Memory B cell (primary cell): ENCODE data around the gene ZCWPW1.
"Not testable (repeated sequence)": the region's sequence is repeated elsewhere in the genome, so short reads cannot be mapped to it uniquely, and the experiment has no call there.

Source experiments
- ATAC-seq: fragments of 150-1000 bp; cut with Tn5 transposase; 2 replicates; pipeline ENCODE4 v1.10.0; 2021; ENCODE audit warnings: low read depth, mild to moderate bottlenecking, moderate library complexity
- DNase-seq, 2 donors: peaks; one replicate each; pipeline ENCODE4 v3.0.0; 2022; ENCODE audit warnings: low spot score in 2 of 2
- H3K27ac Mint-ChIP-seq: one replicate; pipeline ENCODE4 v1.8.0; 2022; ENCODE audit warnings: mild to moderate bottlenecking, moderate library complexity, mixed read lengths
- H3K27me3 Mint-ChIP-seq: one replicate; pipeline ENCODE4 v1.8.0; 2022; ENCODE audit warnings: mixed read lengths
- H3K36me3 Mint-ChIP-seq: one replicate; pipeline ENCODE4 v1.8.0; 2022; ENCODE audit warnings: mild to moderate bottlenecking, mixed read lengths
- H3K4me1 Mint-ChIP-seq: one replicate; pipeline ENCODE4 v1.8.0; 2022; ENCODE audit warnings: mixed read lengths
- H3K4me3 Mint-ChIP-seq: one replicate; pipeline ENCODE4 v1.8.0; 2022; ENCODE audit warnings: mild to moderate bottlenecking, moderate library complexity, mixed read lengths
- H3K9me3 Mint-ChIP-seq: one replicate; pipeline ENCODE4 v1.8.0; 2022; ENCODE audit warnings: mixed read lengths

ZCWPW1 gene

DNA sequence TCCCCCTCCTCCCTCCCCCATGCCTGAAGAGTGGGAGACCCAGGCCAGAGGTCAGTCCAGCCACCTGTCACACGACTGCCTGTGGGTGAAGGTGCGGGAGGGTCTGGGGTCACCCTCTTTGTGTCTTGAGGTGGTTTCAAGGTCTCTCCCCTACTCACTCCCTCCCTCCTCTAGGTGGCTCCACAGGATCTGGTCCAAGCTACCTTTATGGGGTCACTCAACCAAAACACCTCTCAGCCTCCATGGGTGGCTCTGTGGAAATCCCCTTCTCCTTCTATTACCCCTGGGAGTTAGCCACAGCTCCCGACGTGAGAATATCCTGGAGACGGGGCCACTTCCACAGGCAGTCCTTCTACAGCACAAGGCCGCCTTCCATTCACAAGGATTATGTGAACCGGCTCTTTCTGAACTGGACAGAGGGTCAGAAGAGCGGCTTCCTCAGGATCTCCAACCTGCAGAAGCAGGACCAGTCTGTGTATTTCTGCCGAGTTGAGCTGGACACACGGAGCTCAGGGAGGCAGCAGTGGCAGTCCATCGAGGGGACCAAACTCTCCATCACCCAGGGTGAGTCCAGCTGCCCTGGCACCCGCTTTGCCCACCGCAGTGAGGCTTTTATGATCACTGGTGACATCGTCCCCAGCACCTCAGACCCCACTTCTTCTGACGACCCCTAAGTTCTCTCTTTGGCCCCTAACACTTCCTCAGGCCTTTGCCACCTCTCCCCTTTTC, 54.5 kb downstream of the ZCWPW1 start:
- peak overlapping the region; percentile 64 for H3K4me3 Mint-ChIP-seq
- H3K27ac Mint-ChIP-seq: peak overlapping the region; percentile 89
- ATAC-seq: peak; percentile 12
- not testable (repeated sequence) for H3K36me3 Mint-ChIP-seq, H3K27me3 Mint-ChIP-seq, DNase-seq, H3K9me3 Mint-ChIP-seq
- peaks cover 26% of the 10 kb centered on the region for H3K4me1 Mint-ChIP-seq

DNA sequence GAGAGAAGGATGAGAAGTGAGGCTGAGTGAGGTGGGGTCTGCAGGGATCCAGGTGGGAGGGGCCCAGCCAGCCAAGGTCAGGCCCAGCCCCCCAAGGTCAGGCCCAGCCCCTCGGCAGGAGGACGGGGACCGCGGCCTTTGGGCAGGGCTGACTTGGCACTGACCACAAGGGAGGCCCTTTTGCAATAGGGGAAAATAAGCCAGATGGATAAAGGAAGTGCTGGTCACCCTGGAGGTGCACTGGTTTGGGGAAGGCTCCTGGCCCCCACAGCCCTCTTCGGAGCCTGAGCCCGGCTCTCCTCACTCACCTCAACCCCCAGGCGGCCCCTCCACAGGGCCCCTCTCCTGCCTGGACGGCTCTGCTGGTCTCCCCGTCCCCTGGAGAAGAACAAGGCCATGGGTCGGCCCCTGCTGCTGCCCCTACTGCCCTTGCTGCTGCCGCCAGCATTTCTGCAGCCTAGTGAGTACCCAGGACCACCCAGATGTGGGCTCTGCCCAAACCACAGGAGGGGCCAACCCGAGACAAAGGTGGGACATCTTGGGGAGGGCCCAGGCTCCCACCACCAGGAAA, 55.2 kb downstream of the ZCWPW1 start, which contains the start of gene PILRA:
Gene PILRA (plus strand): TSS at position 227 of the 571 bp plus-strand sequence. CDS start 170 bp downstream, at position 397.
- Mint-ChIP-seq H3K9me3 (no peaks in the 10 kb centered on the region), H3K27ac (peak within 1 kb of the TSS; percentile 89), H3K4me1 (peaks cover 31% of the 10 kb centered on the region)

DNA sequence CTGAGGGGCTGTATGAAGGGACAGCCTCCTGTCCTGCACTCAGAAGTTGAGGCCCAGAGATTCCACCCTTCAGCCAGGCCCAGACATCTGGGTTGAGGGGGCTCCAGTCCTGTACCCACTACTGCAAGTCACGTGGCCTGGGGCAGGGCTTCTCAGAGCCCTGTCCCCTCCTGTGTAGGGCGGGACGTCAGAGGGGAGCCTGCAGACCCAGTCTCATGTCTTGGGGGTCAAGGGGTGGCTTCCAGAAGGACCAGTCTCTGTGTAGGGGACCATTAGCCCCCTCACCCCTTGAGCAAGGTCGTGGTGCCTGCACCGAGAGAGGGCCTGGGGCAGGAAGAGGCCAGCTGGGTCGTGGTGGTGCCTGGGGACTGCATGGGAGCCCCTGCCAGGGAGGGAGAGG, 55.8 kb downstream of the ZCWPW1 start:
- H3K27me3 Mint-ChIP-seq: no peaks in the 10 kb centered on the region
- H3K4me1 Mint-ChIP-seq: peaks cover 35% of the 10 kb centered on the region
- H3K4me3 Mint-ChIP-seq: no peak overlapping the region
- DNase-seq (no peak), ATAC-seq (no peak)
- H3K36me3 Mint-ChIP-seq: no peaks in the 10 kb centered on the region
- no peaks in the 10 kb centered on the region for H3K9me3 Mint-ChIP-seq
- peak overlapping the region; percentile 85 for H3K27ac Mint-ChIP-seq

More for the DNA sequence above, 55.2 kb downstream of the ZCWPW1 start, which contains the start of gene PILRA:
- DNase-seq (no peak), ATAC-seq (no peak)
- H3K4me3 Mint-ChIP-seq: peak within 1 kb of the TSS; percentile 64
- no peaks in the 10 kb centered on the region for H3K36me3 Mint-ChIP-seq
- H3K27me3 Mint-ChIP-seq: no peaks in the 10 kb centered on the region

- no peaks in the 10 kb centered on the region for H3K9me3 Mint-ChIP-seq
- no peak for ATAC-seq
- peak overlapping the region; percentile 85 for H3K27ac Mint-ChIP-seq
- no peak for DNase-seq
- H3K4me3 Mint-ChIP-seq: no peak overlapping the region
- H3K36me3 Mint-ChIP-seq: no peaks in the 10 kb centered on the region
- no peaks in the 10 kb centered on the region for H3K27me3 Mint-ChIP-seq
- peaks cover 38% of the 10 kb centered on the region for H3K4me1 Mint-ChIP-seq
These were observed 56.2 kb downstream of the ZCWPW1 start for GRCh38 chr7:100372256-100372655.

DNA sequence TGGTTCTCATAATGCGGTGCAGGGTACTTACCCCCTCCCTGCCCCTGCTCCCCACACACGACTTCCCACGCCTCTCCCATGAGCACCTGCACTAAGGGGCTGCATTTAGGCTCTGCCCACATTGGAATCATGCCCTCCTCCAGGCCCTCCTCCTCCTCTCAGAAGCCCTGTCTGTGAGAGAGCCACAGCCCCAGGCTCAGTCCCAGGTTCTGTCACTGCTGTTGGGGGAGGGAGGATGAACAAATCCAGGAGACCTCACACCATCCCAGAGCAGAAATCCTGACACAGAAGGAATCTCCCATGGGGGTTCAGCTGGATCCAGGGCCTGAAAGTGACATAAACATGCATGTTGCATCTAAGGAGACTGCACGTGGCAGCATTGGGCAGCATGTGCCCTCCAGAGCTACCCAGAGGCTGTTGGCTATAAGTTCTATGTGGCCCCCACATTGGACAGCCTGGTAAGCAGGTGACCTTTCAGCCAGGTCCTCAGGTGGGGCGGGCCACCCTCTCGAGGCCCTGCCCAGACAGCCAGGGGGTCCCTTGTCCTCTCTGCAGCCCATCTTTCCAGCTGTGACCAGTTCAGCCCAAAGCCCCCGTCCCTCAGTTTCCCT, 56.8 kb downstream of the ZCWPW1 start:
- Mint-ChIP-seq H3K36me3 (no peaks in the 10 kb centered on the region), H3K9me3 (no peaks in the 10 kb centered on the region), H3K27me3 (no peaks in the 10 kb centered on the region), H3K4me1 (peaks cover 44% of the 10 kb centered on the region), H3K4me3 (no peak overlapping the region), H3K27ac (peak overlapping the region; percentile 94)
- no peak for ATAC-seq
- DNase-seq: no peak

DNA sequence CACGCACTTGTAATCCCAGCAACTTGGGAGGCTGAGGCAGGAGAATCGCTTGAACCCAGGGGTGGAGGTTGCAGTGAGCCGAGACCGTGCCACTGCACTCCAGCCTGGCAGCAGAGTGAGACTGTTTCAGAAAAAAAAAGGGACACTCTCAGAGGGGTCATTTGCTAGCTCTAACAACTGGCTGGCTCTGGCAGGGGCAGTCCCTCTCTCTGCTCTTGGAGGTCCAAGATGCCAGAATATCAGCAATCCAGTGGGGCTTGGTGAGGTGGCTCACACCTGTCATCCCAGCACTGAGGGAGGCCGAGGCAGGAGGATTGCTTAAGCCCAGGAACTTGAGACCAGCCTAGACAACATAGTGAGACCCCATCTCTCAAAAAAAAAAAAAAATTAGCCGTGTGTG, 57.8 kb downstream of the ZCWPW1 start:
- DNase-seq: no peak
- Mint-ChIP-seq H3K4me1 (peaks cover 51% of the 10 kb centered on the region), H3K9me3 (no peaks in the 10 kb centered on the region), H3K27ac (peak overlapping the region; percentile 94), H3K4me3 (peak overlapping the region; percentile 43), H3K27me3 (no peaks in the 10 kb centered on the region), H3K36me3 (no peaks in the 10 kb centered on the region)
- no peak for ATAC-seq

GRCh38 chr7:100370303-100370702, 58.2 kb downstream of the ZCWPW1 start:
- Mint-ChIP-seq H3K27me3 (no peaks in the 10 kb centered on the region), H3K27ac (peak overlapping the region; percentile 94), H3K4me3 (no peak overlapping the region), H3K36me3 (no peaks in the 10 kb centered on the region), H3K9me3 (no peaks in the 10 kb centered on the region), H3K4me1 (peaks cover 55% of the 10 kb centered on the region)
- ATAC-seq (no peak), DNase-seq (no peak)

- peaks cover 47% of the 10 kb centered on the region for H3K4me1 Mint-ChIP-seq
- DNase-seq (peak; percentile 71 to 85), ATAC-seq (peak; percentile 78)
- H3K27ac Mint-ChIP-seq: peak overlapping the region; percentile 94
- H3K27me3 Mint-ChIP-seq: no peaks in the 10 kb centered on the region
- peak overlapping the region; percentile 63 for H3K4me3 Mint-ChIP-seq
- peaks cover 4% of the 10 kb centered on the region for H3K36me3 Mint-ChIP-seq
- no peaks in the 10 kb centered on the region for H3K9me3 Mint-ChIP-seq
These were observed 59.4 kb downstream of the ZCWPW1 start for GRCh38 chr7:100369105-100369504.

DNA sequence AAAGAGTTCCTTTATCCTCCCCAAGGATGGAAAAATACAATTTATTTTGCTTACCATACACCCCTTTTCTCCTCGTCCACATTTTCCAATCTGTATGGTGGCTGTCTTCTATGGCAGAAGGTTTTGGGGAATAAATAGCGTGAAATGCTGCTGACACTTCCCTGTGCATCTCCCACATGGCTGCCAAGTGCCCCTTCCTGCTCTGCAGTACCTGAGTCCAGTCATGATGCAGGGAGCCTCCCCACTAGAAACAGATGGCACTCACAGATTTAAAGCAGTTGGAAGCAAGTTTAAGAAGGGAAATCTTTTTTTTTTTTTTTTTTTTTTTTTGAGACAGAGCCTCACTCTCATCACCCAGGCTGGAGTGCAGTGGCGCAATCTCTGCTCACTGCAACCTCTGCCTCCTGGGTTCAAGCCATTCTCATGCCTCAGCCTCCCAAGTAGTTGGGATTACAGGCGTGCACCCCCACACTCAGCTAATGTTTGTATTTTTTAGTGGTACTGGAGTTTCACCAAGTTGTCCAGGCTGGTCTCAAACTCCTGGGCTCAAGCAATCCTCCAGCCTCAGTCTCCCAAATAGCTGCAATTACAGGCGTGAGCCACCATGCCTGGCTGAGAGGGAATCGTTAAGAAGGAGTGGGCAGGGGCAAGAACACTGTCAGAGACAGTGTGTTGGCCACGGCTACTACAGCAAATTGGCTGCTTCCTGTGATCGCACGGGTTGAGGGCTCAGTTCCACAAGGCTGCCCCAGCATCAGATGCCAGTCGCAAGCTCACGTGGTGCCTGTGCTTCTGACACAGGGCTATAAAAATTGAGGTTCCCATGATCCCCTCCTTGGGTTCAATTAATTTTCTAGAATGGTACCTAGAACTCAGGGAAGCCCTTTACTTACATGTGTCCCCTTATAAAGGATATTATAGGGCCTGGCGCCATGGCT, 60.6 kb downstream of the ZCWPW1 start:
- peaks cover 9% of the 10 kb centered on the region for H3K36me3 Mint-ChIP-seq
- no peaks in the 10 kb centered on the region for H3K9me3 Mint-ChIP-seq
- H3K27me3 Mint-ChIP-seq: no peaks in the 10 kb centered on the region
- peak overlapping the region; percentile 47 for H3K4me3 Mint-ChIP-seq
- peak; percentile 60 to 68 for DNase-seq
- peak; percentile 45 for ATAC-seq
- H3K27ac Mint-ChIP-seq: peak overlapping the region; percentile 94
- H3K4me1 Mint-ChIP-seq: peaks cover 43% of the 10 kb centered on the region

DNA sequence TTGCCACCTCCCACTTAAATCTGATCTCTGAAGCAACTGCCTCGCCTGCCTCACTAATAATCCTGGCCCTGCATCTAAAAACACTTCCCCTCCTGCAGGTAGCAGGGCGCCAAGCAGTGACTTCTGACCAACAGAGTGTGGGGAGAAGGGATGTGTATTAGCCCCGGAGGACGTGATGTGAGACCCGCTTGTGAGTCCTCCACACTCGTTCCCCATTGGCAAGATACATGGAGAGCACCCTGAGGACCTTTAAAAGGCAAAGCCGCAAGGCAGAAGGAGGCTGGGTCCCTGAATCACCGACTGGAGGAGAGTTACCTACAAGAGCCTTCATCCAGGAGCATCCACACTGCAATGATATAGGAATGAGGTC, 61.3 kb downstream of the ZCWPW1 start:
- Mint-ChIP-seq H3K27me3 (no peaks in the 10 kb centered on the region), H3K27ac (peak overlapping the region; percentile 94), H3K4me1 (peaks cover 41% of the 10 kb centered on the region), H3K36me3 (peaks cover 10% of the 10 kb centered on the region), H3K9me3 (no peaks in the 10 kb centered on the region), H3K4me3 (peak overlapping the region; percentile 45)
- DNase-seq (no peak), ATAC-seq (no peak)

- peak overlapping the region; percentile 61 for H3K4me3 Mint-ChIP-seq
- peak overlapping the region; percentile 94 for H3K27ac Mint-ChIP-seq
- no peak for ATAC-seq
These were observed 61.9 kb downstream of the ZCWPW1 start for GRCh38 chr7:100366411-100367250.

DNA sequence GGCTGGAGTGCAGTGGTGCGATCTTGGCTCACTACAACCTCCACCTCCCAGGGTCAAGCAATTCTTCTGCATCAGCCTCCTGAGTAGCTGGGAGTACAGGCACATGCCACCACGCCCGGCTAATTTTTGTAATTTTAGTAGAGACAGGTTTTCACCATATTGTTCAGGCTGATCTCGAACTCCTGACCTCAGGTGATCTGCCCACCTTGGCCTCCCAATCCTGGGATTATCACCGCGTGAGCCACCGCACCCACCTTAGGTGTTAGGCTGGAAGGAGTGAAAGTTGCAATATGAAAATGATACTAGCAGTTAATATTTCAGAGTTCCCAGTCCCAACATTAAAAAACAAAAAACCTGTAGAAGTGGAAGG, 62.5 kb downstream of the ZCWPW1 start:
- DNase-seq: peak in 1 of 2 donors; percentile 13
- Mint-ChIP-seq H3K36me3 (peaks cover 16% of the 10 kb centered on the region), H3K27ac (peak overlapping the region; percentile 94), H3K4me1 (peaks cover 41% of the 10 kb centered on the region), H3K4me3 (peak overlapping the region; percentile 61)
- H3K27me3 Mint-ChIP-seq, H3K9me3 Mint-ChIP-seq, ATAC-seq: not testable (repeated sequence)

More at GRCh38 chr7:100366411-100367250, 61.9 kb downstream of the ZCWPW1 start:
- DNase-seq: peak in 1 of 2 donors; percentile 45
- H3K36me3 Mint-ChIP-seq: peaks cover 15% of the 10 kb centered on the region
- peaks cover 41% of the 10 kb centered on the region for H3K4me1 Mint-ChIP-seq
- no peaks in the 10 kb centered on the region for H3K9me3 Mint-ChIP-seq
- no peaks in the 10 kb centered on the region for H3K27me3 Mint-ChIP-seq

DNA sequence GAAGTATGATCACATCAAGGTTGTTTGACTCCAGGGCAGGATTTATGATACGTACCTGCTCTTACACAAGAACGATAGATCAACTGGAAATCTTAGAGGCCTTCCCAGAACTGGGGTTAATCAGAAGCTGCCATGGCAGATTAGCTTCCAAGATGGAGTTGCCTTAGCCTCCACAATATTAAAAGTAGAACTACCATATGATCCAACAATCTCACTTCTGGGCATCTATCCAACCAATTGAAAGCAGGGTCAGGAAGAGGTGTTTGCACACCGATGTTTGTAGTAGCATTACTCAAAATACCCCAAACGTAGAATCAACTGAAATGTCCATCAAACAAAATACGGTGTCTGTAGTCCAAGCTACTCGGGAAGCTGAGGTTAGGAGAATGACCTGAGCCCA, 64.0 kb downstream of the ZCWPW1 start:
- Mint-ChIP-seq H3K9me3 (no peaks in the 10 kb centered on the region), H3K4me1 (peaks cover 38% of the 10 kb centered on the region)

More for the DNA sequence above, 64.0 kb downstream of the ZCWPW1 start:
- Mint-ChIP-seq H3K27ac (peak overlapping the region; percentile 94), H3K27me3 (no peaks in the 10 kb centered on the region), H3K4me3 (no peak overlapping the region), H3K36me3 (peaks cover 25% of the 10 kb centered on the region)
- DNase-seq (no peak), ATAC-seq (no peak)
